Adrenal gland (tissue), 12 donors: ENCODE data around the gene MACROD2. TPM values are rescaled to one million over a fixed set of nuclear protein-coding genes. Genes with fewer than 3 reads are reported as not detected.

Experiments
- DNase-seq, 7 donors: peaks; one replicate each; pipeline ENCODE4 v3.0.0-alpha.2; 2019 to 2020
- H3K27ac ChIP-seq, 5 donors: fragments of 200-600 bp; sonication (generic) in 4 of 5; 1 replicate in 3 of 5; 2 replicates in 2 of 5; pipeline versions ENCODE4 v1.5.1 to v1.8.0; 2016 to 2020; ENCODE audit warnings: mild to moderate bottlenecking in 1 of 5
- H3K27me3 ChIP-seq: fragments of 200-600 bp; 2 replicates; pipeline ENCODE4 v1.8.0; 2021
- H3K36me3 ChIP-seq, 2 donors: fragments of 200-600 bp; replicated peaks in 1 of 2; 1 replicate in 1 of 2; 2 replicates in 1 of 2; pipeline versions ENCODE4 v1.5.1 to v1.8.0; 2018 to 2022
- H3K4me1 ChIP-seq, 2 donors: fragments of 200-600 bp; replicated peaks in 1 of 2; 1 replicate in 1 of 2; 2 replicates in 1 of 2; pipeline versions ENCODE4 v1.5.1 to v1.8.0; 2018 to 2021
- H3K4me3 ChIP-seq, 4 donors: fragments of 200-600 bp; sonication (generic) in 3 of 4; one replicate each; pipeline ENCODE4 v1.5.1; 2016 to 2018
- H3K9me3 ChIP-seq, 3 donors: fragments of 200-600 bp; sonication (generic) in 1 of 3; replicated peaks in 1 of 3; 1 replicate in 2 of 3; 2 replicates in 1 of 3; pipeline versions ENCODE4 v1.5.1 to v1.8.0; 2016 to 2021
- POLR2A ChIP-seq, 2 donors: fragments of 450-650 bp; IDR thresholded peaks; one replicate each; pipeline ENCODE4 v1.6.1; 2017; ENCODE audit warnings: antibody characterized with exemption in 2 of 2, mild to moderate bottlenecking in 2 of 2, moderate library complexity in 1 of 2
- WGBS, 4 donors: extraction: QIAGEN DNeasy Blood & Tissue Kit in 2 of 4; methylation state at CpG; one replicate each; pipeline versions ENCODE4 v1.1.5 to v1.1.7; 2013 to 2017; 5-methylcytosine and 5-hydroxymethylcytosine counted together
- intact Hi-C, 2 donors: fragments of 100-400 bp; cut with DNase I; formaldehyde crosslinking; loops; one replicate each; pipeline versions ENCODE4 v1.14.1 to v1.15.0; 2022 to 2023
- polyA plus RNA-seq, 3 donors: library from polyadenylated mRNA; stranded (reverse); fragments of 200-250 nt in 2 of 3; fragments of 350-450 nt in 1 of 3; fragmentation: Illumina TruSeq in 1 of 3; extraction: RNeasy Lipid Tissue Mini Kit (QIAGEN cat#74804) in 1 of 3; gene quantifications; one replicate each; pipeline ENCODE4 v1.2.3, GENCODE V29; 2013 to 2014
- total RNA-seq, 9 donors: library from RNA; depleted of rRNA in 4 of 9; stranded (reverse); fragments of >200 nt in 4 of 9; fragments of 120-200 nt in 1 of 9; fragmentation: NEBNext Ultra II Directional in 1 of 9; extraction: Animal tissue kit (Norgen Biotek cat#: 25700) in 1 of 9; gene quantifications; one replicate each; pipeline versions ENCODE4 v1.1.0 to v1.2.4, GENCODE V29; 2013 to 2023
- TF ChIP-seq, protein P1 (sequence below), 6 experiments: fragments of 450-650 bp in 4 of 6; fragments of 200-600 bp in 2 of 6; sonication (generic) in 1 of 6; IDR thresholded peaks; 1 replicate in 5 of 6; 2 replicates in 1 of 6; pipeline versions ENCODE4 v1.5.1 to v1.8.0; 2016 to 2021; ENCODE audit warnings: antibody characterized with exemption in 6 of 6, mild to moderate bottlenecking in 2 of 6, moderate library complexity in 1 of 6
- donor health status: healthy with polysubstance abuse.
- donor health status: Bipolar disorder and iron deficiency.
- donor health status: DM: yes; HTN: yes; CAD: no.
- donor health status: DM: no; HTN: no; CAD: no.
- donor health status: DM: no; HTN: no; CAD: no.
- donor health status: DM: yes; HTN: yes; CAD: no.

The MACROD2 gene
- total and polyA plus RNA-seq, 12 donors = 1.1 to 21.2 (median 6.4) TPM

DNA sequence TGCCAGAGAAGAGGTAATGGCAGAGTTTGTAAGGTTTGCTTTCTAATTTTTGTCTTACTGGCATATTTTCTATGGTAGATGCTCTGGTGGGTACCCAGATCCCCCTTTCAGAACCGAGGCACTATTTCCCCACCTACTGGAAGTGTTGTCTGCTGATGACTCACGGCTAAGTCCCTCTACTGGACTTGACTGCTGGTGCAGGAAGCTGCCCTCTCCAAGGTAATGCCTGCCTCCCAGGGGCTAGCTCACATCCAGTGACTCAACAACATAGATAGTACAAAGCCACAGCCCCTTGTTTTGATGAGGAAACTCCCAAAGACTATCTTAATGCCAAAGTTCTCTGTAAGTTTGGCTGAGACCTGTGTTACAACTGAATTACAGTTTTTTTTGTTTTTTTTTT lies 627.5 kb downstream of the MACROD2 start:
- Histone ChIP-seq H3K4me1 (no peaks in the 10 kb centered on the region), H3K9me3 (no peaks in the 10 kb centered on the region), H3K36me3 (no peaks in the 10 kb centered on the region), H3K27me3 (no peaks in the 10 kb centered on the region), H3K4me3 (no peak overlapping the region), H3K27ac (no peak overlapping the region)
- DNase-seq = peak in 5 of 7 donors; percentile 24 to 69 (median 40)
- intact Hi-C loops = no loop called here
- 31 to 63% (median 36%) methylated on average over 2 of the region's 2 CpGs for WGBS, 4 donors
- TF ChIP-seq, protein P1, sequence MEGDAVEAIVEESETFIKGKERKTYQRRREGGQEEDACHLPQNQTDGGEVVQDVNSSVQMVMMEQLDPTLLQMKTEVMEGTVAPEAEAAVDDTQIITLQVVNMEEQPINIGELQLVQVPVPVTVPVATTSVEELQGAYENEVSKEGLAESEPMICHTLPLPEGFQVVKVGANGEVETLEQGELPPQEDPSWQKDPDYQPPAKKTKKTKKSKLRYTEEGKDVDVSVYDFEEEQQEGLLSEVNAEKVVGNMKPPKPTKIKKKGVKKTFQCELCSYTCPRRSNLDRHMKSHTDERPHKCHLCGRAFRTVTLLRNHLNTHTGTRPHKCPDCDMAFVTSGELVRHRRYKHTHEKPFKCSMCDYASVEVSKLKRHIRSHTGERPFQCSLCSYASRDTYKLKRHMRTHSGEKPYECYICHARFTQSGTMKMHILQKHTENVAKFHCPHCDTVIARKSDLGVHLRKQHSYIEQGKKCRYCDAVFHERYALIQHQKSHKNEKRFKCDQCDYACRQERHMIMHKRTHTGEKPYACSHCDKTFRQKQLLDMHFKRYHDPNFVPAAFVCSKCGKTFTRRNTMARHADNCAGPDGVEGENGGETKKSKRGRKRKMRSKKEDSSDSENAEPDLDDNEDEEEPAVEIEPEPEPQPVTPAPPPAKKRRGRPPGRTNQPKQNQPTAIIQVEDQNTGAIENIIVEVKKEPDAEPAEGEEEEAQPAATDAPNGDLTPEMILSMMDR (IDR thresholded peaks at IDR 0.05) = peak in 2 of 6 experiments; percentile 19 to 27
- no peak for TF ChIP-seq POLR2A (IDR thresholded peaks at IDR 0.05)

GRCh38 chr20:14631011-14631410 lies 635.7 kb downstream of the MACROD2 start:
- Histone ChIP-seq H3K27me3 (no peaks in the 10 kb centered on the region), H3K4me3 (no peak overlapping the region), H3K27ac (no peak overlapping the region), H3K36me3 (no peaks in the 10 kb centered on the region), H3K9me3 (no peaks in the 10 kb centered on the region), H3K4me1 (no peaks in the 10 kb centered on the region)
- 84 to 94% (median 86%) methylated on average over 4 of the region's 4 CpGs for WGBS, 4 donors
- no peak for DNase-seq
- no peak for TF ChIP-seq POLR2A (IDR thresholded peaks at IDR 0.05)
- TF ChIP-seq, protein P1 (IDR thresholded peaks at IDR 0.05) = no peak
- intact Hi-C loops = no loop called here

DNA sequence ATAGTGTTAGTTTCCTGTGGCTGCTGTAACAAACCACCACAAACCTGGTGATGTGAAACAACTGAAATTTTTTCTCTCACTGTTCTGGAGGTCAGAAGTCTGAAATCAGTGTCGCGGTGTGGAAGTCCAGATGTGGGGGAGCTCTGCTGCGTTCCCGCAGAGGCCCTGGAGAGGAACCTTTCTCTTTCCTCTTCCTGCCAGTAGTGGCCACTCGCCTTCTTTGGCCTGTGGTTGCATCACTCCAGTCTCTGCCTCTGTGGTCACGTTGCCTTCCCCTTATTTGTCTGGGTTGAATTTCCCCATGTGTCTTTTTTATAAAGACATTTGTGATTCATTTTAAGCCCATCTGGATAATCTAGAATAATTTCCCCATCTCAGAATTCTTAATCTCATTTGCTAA lies 637.6 kb downstream of the MACROD2 start:
- H3K27me3 ChIP-seq = no peaks in the 10 kb centered on the region
- intact Hi-C loops = no loop called here
- WGBS, 4 donors = 81 to 89% (median 84%) methylated on average over 6 of the region's 6 CpGs

DNA sequence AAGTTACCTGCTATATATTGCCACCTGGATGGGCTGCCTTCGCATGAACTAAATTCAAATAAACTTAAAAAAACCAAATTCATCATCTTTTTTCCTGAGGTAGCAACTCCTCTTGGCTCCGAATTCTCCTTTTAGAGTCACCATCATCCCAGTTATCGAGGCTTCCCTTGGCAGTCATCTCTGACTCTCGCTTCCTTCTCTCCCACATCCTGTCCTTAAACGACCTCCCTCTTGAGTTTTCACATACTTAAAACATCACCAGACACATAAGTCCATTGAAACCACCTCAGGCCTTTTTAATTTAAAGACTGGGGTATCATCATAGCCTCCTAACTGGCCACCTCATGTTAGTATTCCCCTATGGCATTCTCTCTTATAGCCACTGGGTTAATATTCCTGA lies 638.2 kb downstream of the MACROD2 start:
- intact Hi-C loops = no loop called here
- DNase-seq = no peak
- WGBS, 4 donors = 70 to 80% (median 74%) methylated on average over 5 of the region's 5 CpGs
- no peak overlapping the region for H3K27ac ChIP-seq
- H3K4me3 ChIP-seq = no peak overlapping the region
- H3K36me3 ChIP-seq = no peaks in the 10 kb centered on the region
- no peaks in the 10 kb centered on the region for H3K4me1 ChIP-seq
- H3K27me3 ChIP-seq = no peaks in the 10 kb centered on the region
- no peaks in the 10 kb centered on the region for H3K9me3 ChIP-seq
- TF ChIP-seq, protein P1 (IDR thresholded peaks at IDR 0.05) = no peak
- TF ChIP-seq POLR2A (IDR thresholded peaks at IDR 0.05) = no peak

More for the DNA sequence above, 637.6 kb downstream of the MACROD2 start:
- no peak for TF ChIP-seq POLR2A (IDR thresholded peaks at IDR 0.05)
- TF ChIP-seq, protein P1 (IDR thresholded peaks at IDR 0.05) = no peak
- no peak for DNase-seq
- no peaks in the 10 kb centered on the region for H3K4me1 ChIP-seq
- no peaks in the 10 kb centered on the region for H3K36me3 ChIP-seq
- H3K27ac ChIP-seq = no peak overlapping the region
- H3K4me3 ChIP-seq = no peak overlapping the region
- no peaks in the 10 kb centered on the region for H3K9me3 ChIP-seq
